Stomach smooth muscle (tissue), 2 donors: ENCODE measurements around the gene SH3TC2.

ENCODE experiments used
- H3K27ac ChIP-seq: one replicate; pipeline ENCODE4 v1.7.0; 2013; ENCODE audit warnings: mild to moderate bottlenecking, low read length, inconsistent platforms
- H3K27me3 ChIP-seq, 2 donors: one replicate each; pipeline ENCODE4 v1.7.0; 2013; ENCODE audit warnings: low read length in 2 of 2; ENCODE audit not compliant: insufficient read depth in 2 of 2, control insufficient read depth in 1 of 2
- H3K36me3 ChIP-seq, 2 donors: one replicate each; pipeline ENCODE4 v1.7.0; 2013; ENCODE audit warnings: low read length in 2 of 2; ENCODE audit not compliant: control insufficient read depth in 2 of 2, insufficient read depth in 2 of 2
- H3K4me1 ChIP-seq: one replicate; pipeline ENCODE4 v1.7.0; 2013; ENCODE audit warnings: low read length; ENCODE audit not compliant: control insufficient read depth, insufficient read depth
- H3K4me3 ChIP-seq, 2 donors: one replicate each; pipeline ENCODE4 v1.7.0; 2013; ENCODE audit warnings: low read length in 2 of 2
- H3K9ac ChIP-seq, 2 donors: one replicate each; pipeline ENCODE4 v1.7.0; 2013; ENCODE audit warnings: low read length in 2 of 2, mild to moderate bottlenecking in 1 of 2
- H3K9me3 ChIP-seq, 2 donors: one replicate each; pipeline ENCODE4 v1.7.0; 2013; ENCODE audit warnings: low read length in 2 of 2; ENCODE audit not compliant: control insufficient read depth in 2 of 2
- donor health status: healthy.
- donor health status: Pancreatic carcinoma.

SH3TC2 gene

DNA sequence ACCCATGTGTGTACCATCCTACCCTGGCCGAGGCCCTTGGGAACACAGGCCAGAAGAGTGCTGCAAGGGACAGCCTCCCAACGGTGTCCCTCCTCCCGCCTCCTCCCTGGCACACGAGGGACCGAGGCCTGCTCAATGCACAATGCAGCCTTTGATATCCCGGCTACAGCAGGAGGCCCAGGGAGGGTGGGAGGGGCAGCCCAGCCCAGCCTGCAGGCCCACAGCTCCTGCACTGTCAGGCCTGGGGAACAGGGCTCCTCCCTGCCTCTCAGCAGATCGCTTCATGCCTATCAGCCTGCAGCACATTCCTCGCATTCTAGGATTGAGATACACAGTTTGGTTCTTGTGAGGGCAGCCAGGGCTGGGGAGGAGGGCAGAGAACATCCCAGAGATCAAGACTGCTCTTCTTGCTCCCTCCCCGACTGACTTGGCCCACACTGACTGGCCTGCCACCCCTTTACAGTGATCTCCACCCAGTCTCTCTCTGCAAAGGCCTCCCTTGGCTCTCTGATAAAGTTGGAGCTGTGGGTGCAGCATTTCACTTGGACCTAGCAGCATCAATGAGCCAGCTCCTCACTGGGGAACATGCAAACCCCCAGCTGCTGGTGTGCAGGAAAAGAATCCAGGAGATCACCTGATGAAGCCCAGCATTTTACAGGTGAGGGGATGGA, at the start of gene SH3TC2:
TSS of gene SH3TC2 (minus strand) at position 46 of the 671 bp plus-strand sequence. CDS start at position 6, 40 bp downstream.
- no peak within 1 kb of the TSS for H3K27ac ChIP-seq
- no peak within 1 kb of the TSS for H3K4me3 ChIP-seq
- H3K9ac ChIP-seq, result no peak within 1 kb of the TSS

DNA sequence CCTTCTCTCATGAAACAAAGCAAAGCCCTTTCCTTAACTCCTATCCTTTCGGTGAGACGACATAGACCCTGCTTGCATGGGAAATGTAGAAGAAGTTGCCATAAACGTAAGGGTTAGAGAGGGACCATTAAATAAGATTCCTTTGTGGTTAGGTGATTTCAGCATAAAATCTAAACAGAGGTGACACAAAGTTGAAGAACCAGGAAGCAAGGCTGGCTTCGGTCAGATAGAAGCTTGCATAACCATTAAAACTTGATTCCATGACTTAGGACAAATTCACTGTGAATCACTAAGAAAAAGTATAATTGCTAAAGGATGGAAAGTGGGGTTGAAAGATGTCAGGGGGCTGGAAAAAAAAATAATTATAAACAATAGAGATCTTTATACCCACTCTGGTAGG, 47.5 kb upstream of the SH3TC2 start:
- H3K9ac ChIP-seq, result no peak overlapping the region
- peaks cover 0 to 2% of the 10 kb centered on the region in 2 donors for H3K27me3 ChIP-seq
- H3K4me1 ChIP-seq, result no peaks in the 10 kb centered on the region
- H3K4me3 ChIP-seq, result no peak overlapping the region
- H3K27ac ChIP-seq, result no peak overlapping the region
- H3K36me3 ChIP-seq, result no peaks in the 10 kb centered on the region
- no peaks in the 10 kb centered on the region for H3K9me3 ChIP-seq

More for the DNA sequence above, at the start of gene SH3TC2:
- peaks cover 0 to 3% of the 10 kb centered on the region in 2 donors for H3K9me3 ChIP-seq
- no peaks in the 10 kb centered on the region for H3K36me3 ChIP-seq
- H3K4me1 ChIP-seq, result peaks cover 5% of the 10 kb centered on the region
- H3K27me3 ChIP-seq, result peaks cover 0 to 2% of the 10 kb centered on the region in 2 donors

DNA sequence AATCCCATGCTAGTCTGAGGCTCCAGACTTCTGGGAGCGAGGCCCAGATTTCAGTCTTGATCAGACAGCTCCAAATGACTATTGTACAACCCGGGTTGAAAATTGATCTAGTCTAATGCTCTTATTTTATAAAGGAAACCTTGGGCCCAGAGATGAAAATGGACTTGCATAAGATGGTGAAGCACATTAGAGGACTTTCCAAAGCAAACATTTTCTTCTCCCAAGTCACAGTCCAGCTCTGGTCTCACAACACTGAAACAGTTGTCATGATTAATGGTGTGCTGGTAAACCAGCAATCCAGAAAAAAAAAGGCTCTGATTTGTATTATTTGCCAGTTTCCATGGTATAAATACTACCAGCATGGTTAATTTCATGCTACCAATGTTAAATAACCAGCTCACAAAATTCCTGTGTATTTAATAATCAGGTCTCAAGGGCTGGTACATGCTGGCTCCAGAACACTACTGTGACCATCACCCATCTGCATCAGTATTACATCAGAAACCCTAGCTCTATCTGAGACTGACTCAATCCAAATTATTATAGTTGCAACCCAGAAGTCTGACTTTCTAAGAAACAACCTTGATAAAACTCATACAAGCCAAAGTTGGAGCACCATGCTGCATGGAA, 45.9 kb upstream of the SH3TC2 start:
- Histone ChIP-seq H3K4me3 (no peak overlapping the region), H3K27ac (no peak overlapping the region), H3K36me3 (no peaks in the 10 kb centered on the region), H3K4me1 (no peaks in the 10 kb centered on the region), H3K27me3 (no peaks in the 10 kb centered on the region), H3K9ac (no peak overlapping the region), H3K9me3 (no peaks in the 10 kb centered on the region)

DNA sequence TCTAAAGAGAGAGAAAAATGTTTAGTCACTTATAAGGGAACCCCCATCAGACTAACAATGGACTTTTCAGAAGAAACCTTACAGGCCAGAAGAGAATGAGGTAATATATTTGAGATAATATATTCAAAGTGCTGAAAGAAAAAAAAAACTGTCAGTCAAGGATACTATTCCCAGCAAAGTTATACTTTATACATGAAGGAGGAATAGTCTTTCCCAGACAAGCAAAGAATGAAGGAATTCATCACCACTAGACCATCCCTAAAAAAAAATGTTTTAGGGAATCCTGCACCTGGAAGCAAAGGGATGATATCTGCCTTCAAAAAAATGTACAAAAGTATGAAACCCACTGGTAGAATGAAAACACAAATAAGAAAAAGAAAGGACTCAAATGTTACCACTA, 37.5 kb upstream of the SH3TC2 start:
- Histone ChIP-seq H3K9me3 (peaks cover 0 to 10% of the 10 kb centered on the region in 2 donors), H3K4me3 (no peak overlapping the region), H3K9ac (no peak overlapping the region), H3K27ac (no peak overlapping the region), H3K27me3 (no peaks in the 10 kb centered on the region), H3K4me1 (no peaks in the 10 kb centered on the region), H3K36me3 (no peaks in the 10 kb centered on the region)

DNA sequence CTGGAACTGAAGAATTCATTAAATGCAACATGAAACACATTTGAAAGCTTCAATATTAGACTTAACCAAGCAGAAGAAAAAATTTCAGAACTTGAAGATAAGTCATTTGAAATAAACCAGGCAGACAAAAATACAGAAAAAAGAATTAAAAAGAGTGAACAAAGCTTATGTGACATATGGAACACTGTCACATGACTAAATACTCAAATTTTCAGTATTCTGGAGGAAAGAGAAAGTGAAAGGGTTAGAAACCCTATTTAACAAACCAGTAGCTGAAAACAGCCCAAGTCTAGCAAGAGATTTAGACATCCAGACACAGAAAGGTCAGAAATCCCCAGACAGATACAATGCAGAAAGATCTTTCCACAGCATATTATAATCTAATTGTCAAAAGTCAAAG, 37.1 kb upstream of the SH3TC2 start:
- H3K27ac ChIP-seq, result no peak overlapping the region
- H3K36me3 ChIP-seq, result no peaks in the 10 kb centered on the region
- peaks cover 0 to 10% of the 10 kb centered on the region in 2 donors for H3K9me3 ChIP-seq
- no peaks in the 10 kb centered on the region for H3K4me1 ChIP-seq
- no peaks in the 10 kb centered on the region for H3K27me3 ChIP-seq
- H3K9ac ChIP-seq, result no peak overlapping the region
- no peak overlapping the region for H3K4me3 ChIP-seq

DNA sequence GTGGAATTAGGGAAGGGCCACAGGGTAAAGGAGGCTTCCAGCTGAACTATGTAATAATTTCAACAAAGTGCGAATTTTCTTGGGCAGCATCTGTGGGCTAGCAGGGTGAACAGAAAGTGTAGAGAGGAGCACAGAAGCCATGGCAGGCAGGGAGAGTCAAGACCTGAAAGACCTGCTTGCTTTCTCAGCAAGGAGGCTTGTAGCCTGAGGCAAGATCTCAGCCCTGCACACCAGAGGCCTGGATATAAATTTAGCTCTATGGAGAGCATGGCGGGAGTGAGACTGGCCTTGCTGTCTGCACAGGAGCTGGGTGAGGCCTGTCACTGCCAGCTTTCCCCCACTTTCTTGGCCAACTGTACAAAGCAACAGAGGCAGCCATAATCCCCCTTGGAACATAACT, 32.1 kb upstream of the SH3TC2 start:
- Histone ChIP-seq H3K4me1 (no peaks in the 10 kb centered on the region), H3K27me3 (no peaks in the 10 kb centered on the region), H3K9ac (no peak overlapping the region), H3K9me3 (peaks cover 0 to 5% of the 10 kb centered on the region in 2 donors), H3K27ac (no peak overlapping the region), H3K4me3 (no peak overlapping the region), H3K36me3 (no peaks in the 10 kb centered on the region)

DNA sequence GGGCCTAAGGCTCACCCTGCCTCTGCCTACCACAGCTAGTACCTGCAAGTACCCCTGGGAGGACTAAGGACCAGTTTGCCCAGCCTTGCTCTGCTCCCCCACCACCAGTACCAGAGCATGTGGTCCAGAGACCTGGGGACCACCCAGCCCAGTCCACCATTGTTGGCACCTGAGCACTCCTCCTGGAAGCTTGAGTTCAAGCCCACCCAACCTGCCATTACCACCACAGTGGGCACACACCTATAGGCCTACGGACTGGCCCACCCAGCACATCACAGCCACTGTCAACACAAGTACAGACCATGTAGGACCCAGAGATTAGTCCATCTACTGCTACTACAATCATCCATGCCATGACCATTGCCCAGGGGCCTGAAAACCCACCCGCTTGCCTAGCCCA, 30.8 kb upstream of the SH3TC2 start:
- no peak overlapping the region for H3K27ac ChIP-seq
- no peak overlapping the region for H3K9ac ChIP-seq
- H3K4me1 ChIP-seq, result no peaks in the 10 kb centered on the region
- no peaks in the 10 kb centered on the region for H3K9me3 ChIP-seq
- no peaks in the 10 kb centered on the region for H3K27me3 ChIP-seq
- H3K4me3 ChIP-seq, result no peak overlapping the region
- no peaks in the 10 kb centered on the region for H3K36me3 ChIP-seq

DNA sequence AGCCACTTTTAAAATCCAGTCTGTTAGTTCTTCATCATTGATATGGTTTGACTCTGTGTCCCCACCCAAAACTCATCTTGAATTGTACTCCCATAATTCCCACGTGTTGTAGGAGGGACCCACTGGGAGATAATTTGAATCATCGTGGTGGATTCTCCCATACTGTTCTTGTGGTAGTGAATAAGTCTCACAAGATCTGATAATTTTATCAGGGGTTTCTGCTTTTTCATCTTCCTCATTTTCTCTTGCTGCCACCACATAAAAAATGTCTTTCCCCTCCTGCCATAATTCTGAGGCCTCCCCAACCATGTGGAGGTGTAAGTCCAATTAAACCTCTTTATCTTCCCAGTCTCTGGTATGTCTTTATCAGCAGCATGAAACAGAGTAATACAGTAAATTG, 26.9 kb upstream of the SH3TC2 start:
- Histone ChIP-seq H3K27me3 (no peaks in the 10 kb centered on the region), H3K4me3 (no peak overlapping the region)

DNA sequence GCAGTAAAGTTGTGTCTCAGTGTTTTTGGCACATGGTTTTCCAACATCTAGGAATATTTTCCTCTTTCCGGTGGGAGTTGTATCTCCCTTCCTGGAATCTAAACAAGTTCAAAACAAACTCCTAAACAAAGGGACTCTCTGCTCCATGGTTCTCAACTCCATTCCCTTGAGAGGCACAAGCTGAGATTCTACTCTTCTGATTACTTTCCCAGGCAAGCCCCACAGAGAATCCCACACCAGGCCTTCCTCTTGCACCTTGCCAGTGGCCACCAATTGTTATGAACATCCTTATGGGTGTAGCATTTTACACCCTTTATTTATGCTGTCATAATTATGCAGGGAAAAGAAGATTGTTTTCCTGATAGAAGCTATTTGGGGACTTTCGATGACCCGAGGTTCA, 25.8 kb upstream of the SH3TC2 start:
- no peak overlapping the region for H3K4me3 ChIP-seq
- no peaks in the 10 kb centered on the region for H3K9me3 ChIP-seq
- H3K36me3 ChIP-seq, result no peaks in the 10 kb centered on the region
- H3K27ac ChIP-seq, result no peak overlapping the region
- H3K27me3 ChIP-seq, result no peaks in the 10 kb centered on the region
- H3K4me1 ChIP-seq, result no peaks in the 10 kb centered on the region
- H3K9ac ChIP-seq, result no peak overlapping the region

More for the DNA sequence above, 26.9 kb upstream of the SH3TC2 start:
- no peaks in the 10 kb centered on the region for H3K9me3 ChIP-seq
- H3K4me1 ChIP-seq, result no peaks in the 10 kb centered on the region
- no peaks in the 10 kb centered on the region for H3K36me3 ChIP-seq
- H3K27ac ChIP-seq, result no peak overlapping the region
- no peak overlapping the region for H3K9ac ChIP-seq

DNA sequence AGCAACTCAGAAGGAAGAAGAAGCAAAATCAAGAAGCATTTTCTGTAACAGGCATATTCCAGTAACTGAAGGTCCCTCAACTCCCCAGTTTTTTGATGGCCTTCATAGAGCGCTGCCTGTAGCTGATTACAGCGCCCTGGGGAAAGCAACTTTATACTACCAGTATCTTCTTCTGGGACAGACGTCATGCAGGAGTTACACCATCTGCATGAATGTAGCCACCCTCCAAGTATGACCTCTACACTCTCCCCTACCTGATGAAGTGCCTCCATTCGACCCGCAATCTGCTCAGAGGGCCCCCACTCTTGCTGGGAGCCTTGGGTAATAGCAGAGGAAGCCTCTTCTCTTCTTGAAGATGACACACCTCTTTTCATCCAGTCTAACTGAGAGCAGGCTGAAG, 21.0 kb upstream of the SH3TC2 start:
- Histone ChIP-seq H3K9me3 (no peaks in the 10 kb centered on the region), H3K9ac (no peak overlapping the region), H3K4me3 (no peak overlapping the region), H3K4me1 (no peaks in the 10 kb centered on the region), H3K27ac (no peak overlapping the region), H3K36me3 (no peaks in the 10 kb centered on the region), H3K27me3 (no peaks in the 10 kb centered on the region)

DNA sequence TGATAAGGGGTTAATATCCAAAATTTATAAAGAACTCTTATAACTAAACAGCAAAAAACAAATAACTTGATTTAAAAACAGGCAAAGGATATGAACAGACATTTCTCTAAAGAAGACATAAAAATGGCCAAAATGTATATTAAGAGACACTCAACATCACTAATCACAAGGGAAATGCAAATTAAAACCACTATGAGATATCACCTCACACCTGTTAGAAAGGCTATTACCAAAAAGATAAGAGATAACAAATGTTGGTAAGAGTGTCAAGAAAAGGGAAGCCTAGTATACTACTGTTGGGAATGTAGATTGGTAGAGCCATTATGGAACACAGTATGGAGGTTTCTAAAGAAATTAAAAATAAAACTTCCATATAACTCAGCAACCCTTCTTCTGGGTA, 19.4 kb upstream of the SH3TC2 start:
- no peaks in the 10 kb centered on the region for H3K27me3 ChIP-seq
- H3K36me3 ChIP-seq, result no peaks in the 10 kb centered on the region
- no peaks in the 10 kb centered on the region for H3K9me3 ChIP-seq
- no peak overlapping the region for H3K9ac ChIP-seq
- H3K27ac ChIP-seq, result no peak overlapping the region
- no peaks in the 10 kb centered on the region for H3K4me1 ChIP-seq
- no peak overlapping the region for H3K4me3 ChIP-seq
